Measurements from ENCODE around the gene SLC45A2.
A peak's percentile ranks its signal among the peaks of the same experiment; 100 is the strongest.
"Not testable (repeated sequence)": the region's sequence is repeated elsewhere in the genome, so short reads cannot be mapped to it uniquely, and the experiment has no call there.

Gene SLC45A2

DNA sequence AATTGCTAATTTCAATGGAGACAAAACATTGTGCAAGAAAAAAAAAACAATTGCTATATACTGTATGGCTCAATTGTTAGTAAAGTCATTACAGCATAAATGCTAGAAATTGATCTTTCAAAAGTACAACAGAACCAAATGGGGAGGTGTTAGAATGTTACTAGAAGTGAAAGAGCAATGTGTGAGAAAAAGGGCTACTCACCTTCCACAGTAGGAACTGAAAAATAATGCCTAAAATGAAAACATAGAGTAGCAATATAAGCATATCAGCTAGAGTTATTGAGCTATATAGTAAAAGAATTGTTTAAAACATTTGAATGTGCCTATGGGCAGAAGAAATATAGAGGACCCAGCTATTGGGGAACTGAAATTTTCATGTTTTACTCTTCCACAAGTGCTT lies 59.2 kb downstream of the SLC45A2 start:
- H3K27me3 Mint-ChIP-seq (ENCODE audit: low read depth) = no peaks in the 10 kb centered on the region
- H3K9me3 Mint-ChIP-seq = peaks cover 2% of the 10 kb centered on the region
- H3K27ac Mint-ChIP-seq = no peak overlapping the region
- no peak overlapping the region for H3K4me3 Mint-ChIP-seq
- no peaks in the 10 kb centered on the region for H3K4me1 Mint-ChIP-seq
- TF ChIP-seq, protein P1, sequence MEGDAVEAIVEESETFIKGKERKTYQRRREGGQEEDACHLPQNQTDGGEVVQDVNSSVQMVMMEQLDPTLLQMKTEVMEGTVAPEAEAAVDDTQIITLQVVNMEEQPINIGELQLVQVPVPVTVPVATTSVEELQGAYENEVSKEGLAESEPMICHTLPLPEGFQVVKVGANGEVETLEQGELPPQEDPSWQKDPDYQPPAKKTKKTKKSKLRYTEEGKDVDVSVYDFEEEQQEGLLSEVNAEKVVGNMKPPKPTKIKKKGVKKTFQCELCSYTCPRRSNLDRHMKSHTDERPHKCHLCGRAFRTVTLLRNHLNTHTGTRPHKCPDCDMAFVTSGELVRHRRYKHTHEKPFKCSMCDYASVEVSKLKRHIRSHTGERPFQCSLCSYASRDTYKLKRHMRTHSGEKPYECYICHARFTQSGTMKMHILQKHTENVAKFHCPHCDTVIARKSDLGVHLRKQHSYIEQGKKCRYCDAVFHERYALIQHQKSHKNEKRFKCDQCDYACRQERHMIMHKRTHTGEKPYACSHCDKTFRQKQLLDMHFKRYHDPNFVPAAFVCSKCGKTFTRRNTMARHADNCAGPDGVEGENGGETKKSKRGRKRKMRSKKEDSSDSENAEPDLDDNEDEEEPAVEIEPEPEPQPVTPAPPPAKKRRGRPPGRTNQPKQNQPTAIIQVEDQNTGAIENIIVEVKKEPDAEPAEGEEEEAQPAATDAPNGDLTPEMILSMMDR (IDR thresholded peaks at IDR 0.05; ENCODE audit: unreplicated experiment in 3 of 3) = no peak
- H3K36me3 Mint-ChIP-seq (ENCODE audit: low read depth) = no peaks in the 10 kb centered on the region

DNA sequence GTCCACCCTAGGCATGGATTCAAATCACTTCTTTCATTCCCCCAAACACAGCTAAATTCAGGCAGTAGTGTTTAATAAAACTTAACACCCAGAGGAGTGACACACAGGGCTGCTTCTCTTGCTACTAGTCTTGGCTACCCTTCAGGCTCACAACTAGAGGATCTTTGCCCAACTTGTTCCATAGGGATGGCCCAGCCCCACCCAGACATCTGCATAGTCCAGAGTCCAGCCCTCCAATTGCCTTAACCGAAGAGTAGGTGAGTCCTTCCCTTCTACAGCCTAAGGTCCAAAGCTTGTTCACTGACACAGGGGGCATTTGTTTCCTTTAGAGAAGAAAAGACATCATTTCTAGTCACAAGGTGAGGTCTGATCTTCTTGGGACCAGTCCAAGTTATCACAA lies 63.5 kb downstream of the SLC45A2 start:
- H3K4me3 Mint-ChIP-seq = no peak overlapping the region

DNA sequence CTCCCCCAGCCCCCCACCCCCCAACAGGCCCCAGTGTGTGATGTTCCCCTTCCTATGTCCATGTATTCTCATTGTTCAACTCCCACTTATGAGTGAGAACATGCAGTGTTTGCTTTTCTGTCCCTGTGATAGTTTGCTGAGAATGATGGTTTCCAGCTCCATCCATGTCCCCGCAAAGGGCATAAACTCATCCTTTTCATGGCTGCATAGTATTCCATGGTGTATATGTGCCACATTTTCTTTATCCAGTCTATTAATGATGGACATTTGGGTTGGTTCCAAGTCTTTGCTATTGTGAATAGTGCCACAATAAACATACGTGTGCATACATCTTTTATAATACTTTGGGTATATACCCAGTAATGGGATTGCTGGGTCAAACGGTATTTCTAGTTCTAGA lies 69.6 kb downstream of the SLC45A2 start:
- H3K4me3 Mint-ChIP-seq; H3K27ac Mint-ChIP-seq; H3K36me3 Mint-ChIP-seq (ENCODE audit: low read depth); H3K4me1 Mint-ChIP-seq; H3K27me3 Mint-ChIP-seq (ENCODE audit: low read depth): not testable (repeated sequence)
- peaks cover 39% of the 10 kb centered on the region for H3K9me3 Mint-ChIP-seq

More for the DNA sequence above, 63.5 kb downstream of the SLC45A2 start:
- H3K27me3 Mint-ChIP-seq (ENCODE audit: low read depth) = no peaks in the 10 kb centered on the region
- peaks cover 33% of the 10 kb centered on the region for H3K9me3 Mint-ChIP-seq
- H3K27ac Mint-ChIP-seq = no peak overlapping the region
- no peaks in the 10 kb centered on the region for H3K4me1 Mint-ChIP-seq
- no peaks in the 10 kb centered on the region for H3K36me3 Mint-ChIP-seq (ENCODE audit: low read depth)
- TF ChIP-seq, protein P1 (IDR thresholded peaks at IDR 0.05; ENCODE audit: unreplicated experiment in 3 of 3) = no peak

DNA sequence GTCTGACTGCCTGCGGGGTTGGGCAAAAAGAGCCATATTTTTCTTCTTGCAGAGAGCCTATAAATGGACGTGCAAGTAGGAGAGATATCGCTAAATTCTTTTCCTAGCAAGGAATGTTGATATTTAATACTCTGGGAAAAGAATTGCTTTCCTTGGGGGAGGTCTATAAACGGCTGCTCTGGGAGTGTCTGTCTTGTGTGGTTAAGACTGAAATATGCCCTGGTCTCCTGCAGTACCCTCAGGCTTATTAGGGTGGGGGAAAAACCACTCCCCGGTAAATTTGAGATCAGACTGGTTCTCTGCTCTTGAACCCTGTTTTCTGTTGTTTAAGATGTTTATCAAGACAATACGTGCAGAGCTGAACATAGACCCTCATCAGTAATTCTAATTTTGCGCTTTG lies 78.2 kb downstream of the SLC45A2 start:
- peaks cover 51% of the 10 kb centered on the region for H3K9me3 Mint-ChIP-seq
- not testable (repeated sequence) for H3K4me3 Mint-ChIP-seq; H3K27me3 Mint-ChIP-seq (ENCODE audit: low read depth); H3K27ac Mint-ChIP-seq; H3K4me1 Mint-ChIP-seq; H3K36me3 Mint-ChIP-seq (ENCODE audit: low read depth)

DNA sequence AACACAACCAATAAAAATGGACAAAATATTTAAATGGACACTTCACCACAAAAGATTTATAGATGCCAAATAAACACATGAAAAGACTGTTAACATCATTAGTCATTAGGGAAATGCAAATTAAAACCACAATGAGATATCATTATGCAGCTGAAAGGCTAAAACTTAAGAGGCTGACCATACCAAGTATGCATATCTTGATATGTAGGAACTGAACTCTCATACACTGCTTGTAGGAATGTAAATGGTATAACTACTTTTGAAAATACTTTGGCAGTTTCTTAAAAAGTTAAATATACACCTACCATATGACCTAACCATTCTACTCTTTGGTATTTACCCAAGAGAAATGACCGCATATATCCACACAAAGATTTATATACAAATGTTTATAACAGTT lies 79.1 kb downstream of the SLC45A2 start:
- no peak overlapping the region for H3K27ac Mint-ChIP-seq

DNA sequence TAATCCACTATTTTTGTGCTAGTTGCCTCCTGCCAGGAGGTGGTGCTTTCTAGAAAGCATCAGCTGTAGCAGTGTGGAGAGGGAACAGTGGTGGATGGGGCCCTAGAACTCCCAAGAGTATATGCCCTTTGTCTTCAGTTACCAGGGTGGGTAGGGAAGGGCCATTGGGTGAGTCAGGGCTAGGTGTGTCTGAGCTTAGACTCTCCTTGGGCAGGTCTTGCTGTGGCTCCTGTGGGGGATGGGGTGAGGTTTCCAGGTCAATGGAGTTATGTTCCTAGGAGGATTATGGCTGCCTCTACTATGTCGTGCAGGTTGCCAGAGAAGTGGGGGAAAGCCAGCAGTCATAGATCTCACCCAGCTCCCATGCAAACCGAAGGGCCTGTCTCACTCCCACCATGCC lies 81.4 kb downstream of the SLC45A2 start:
- Mint-ChIP-seq H3K9me3 (peaks cover 45% of the 10 kb centered on the region), H3K36me3 (ENCODE audit: low read depth) (no peaks in the 10 kb centered on the region), H3K4me1 (peaks cover 4% of the 10 kb centered on the region), H3K27me3 (ENCODE audit: low read depth) (peaks cover 3% of the 10 kb centered on the region), H3K27ac (no peak overlapping the region), H3K4me3 (no peak overlapping the region)
- TF ChIP-seq, protein P1 (IDR thresholded peaks at IDR 0.05; ENCODE audit: unreplicated experiment in 3 of 3) = no peak

More for the DNA sequence above, 79.1 kb downstream of the SLC45A2 start:
- H3K9me3 Mint-ChIP-seq = peaks cover 53% of the 10 kb centered on the region
- H3K4me1 Mint-ChIP-seq = peaks cover 4% of the 10 kb centered on the region
- TF ChIP-seq, protein P1 (IDR thresholded peaks at IDR 0.05; ENCODE audit: unreplicated experiment in 3 of 3) = no peak
- no peak overlapping the region for H3K4me3 Mint-ChIP-seq
- no peaks in the 10 kb centered on the region for H3K36me3 Mint-ChIP-seq (ENCODE audit: low read depth)
- peaks cover 3% of the 10 kb centered on the region for H3K27me3 Mint-ChIP-seq (ENCODE audit: low read depth)

DNA sequence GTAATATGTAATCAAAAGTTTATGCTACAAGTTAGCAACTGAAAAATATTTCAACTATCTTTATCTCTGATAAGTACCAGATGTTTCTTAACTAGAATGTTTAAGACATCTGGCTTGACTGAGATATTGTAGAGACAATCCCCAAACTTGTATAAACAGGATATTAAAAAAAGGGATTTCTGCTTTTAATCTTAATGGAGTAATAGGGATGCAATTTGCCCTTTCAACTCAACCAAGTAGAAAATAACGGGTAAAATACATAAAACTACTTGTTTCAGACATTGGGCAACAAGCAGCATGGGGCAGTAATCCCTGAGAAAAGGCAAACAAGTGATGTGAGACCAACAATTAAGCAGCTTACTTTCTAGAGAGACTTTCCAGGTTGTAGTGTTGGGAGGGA lies 83.3 kb downstream of the SLC45A2 start:
- no peaks in the 10 kb centered on the region for H3K27me3 Mint-ChIP-seq (ENCODE audit: low read depth)
- H3K4me1 Mint-ChIP-seq = peaks cover 4% of the 10 kb centered on the region
- H3K9me3 Mint-ChIP-seq = peaks cover 30% of the 10 kb centered on the region
- peak overlapping the region; percentile 23 to 70 (median 59) for H3K27ac Mint-ChIP-seq
- TF ChIP-seq, protein P1 (IDR thresholded peaks at IDR 0.05; ENCODE audit: unreplicated experiment in 3 of 3) = no peak
- no peaks in the 10 kb centered on the region for H3K36me3 Mint-ChIP-seq (ENCODE audit: low read depth)
- no peak overlapping the region for H3K4me3 Mint-ChIP-seq

Measured in nephron (organoid).